GM18526 (cell line): ENCODE data around the gene ZNF408.

Experiments used
- POLR2A ChIP-seq: IDR thresholded peaks from 3 replicates; pipeline ENCODE4 v1.6.1; 2011; ENCODE audit not compliant: insufficient read length; ENCODE audit errors: extremely low read depth

The ZNF408 gene

GRCh38 chr11:46674463-46675287, 26.2 kb upstream of the ZNF408 start:
- TF ChIP-seq POLR2A, result no peak

- TF ChIP-seq POLR2A, result no peak
These were observed 25.5 kb upstream of the ZNF408 start for GRCh38 chr11:46675288-46675851.

GRCh38 chr11:46675949-46676348, 24.9 kb upstream of the ZNF408 start:
- TF ChIP-seq POLR2A, result no peak

GRCh38 chr11:46676436-46677158, 24.2 kb upstream of the ZNF408 start:
- no peak for TF ChIP-seq POLR2A

GRCh38 chr11:46677169-46677568, 23.7 kb upstream of the ZNF408 start:
- TF ChIP-seq POLR2A, result no peak

- no peak for TF ChIP-seq POLR2A
These were observed 22.7 kb upstream of the ZNF408 start for GRCh38 chr11:46677991-46678740.

- no peak for TF ChIP-seq POLR2A
These were observed 22.1 kb upstream of the ZNF408 start for GRCh38 chr11:46678741-46679130.

GRCh38 chr11:46679241-46680163, 21.3 kb upstream of the ZNF408 start:
- no peak for TF ChIP-seq POLR2A

- no peak for TF ChIP-seq POLR2A
These were observed 20.6 kb upstream of the ZNF408 start for GRCh38 chr11:46680164-46680760.

- no peak for TF ChIP-seq POLR2A
These were observed 20.0 kb upstream of the ZNF408 start for GRCh38 chr11:46680815-46681214.

- TF ChIP-seq POLR2A, result no peak
These were observed 19.0 kb upstream of the ZNF408 start for GRCh38 chr11:46681814-46682213.

- TF ChIP-seq POLR2A, result no peak
These were observed 17.8 kb upstream of the ZNF408 start for GRCh38 chr11:46682773-46683752.

- TF ChIP-seq POLR2A, result no peak
These were observed 16.5 kb upstream of the ZNF408 start for GRCh38 chr11:46684367-46684766.
